KMS-11 (cell line): ENCODE results near the gene ATP6V1B1.
A peak's percentile ranks its signal among the peaks of the same experiment; 100 is the strongest.

Source experiments
- H2AFZ ChIP-seq: fragments of 200-600 bp; sonication (generic); 2 replicates; pipeline ENCODE4 v1.6.1; 2016; ENCODE audit warnings: antibody characterized with exemption, mixed run types, low read depth
- H3K27ac ChIP-seq: fragments of 200-600 bp; sonication (generic); 2 replicates; pipeline ENCODE4 v1.6.1; 2016; ENCODE audit warnings: mild to moderate bottlenecking, mixed run types
- H3K27me3 ChIP-seq: fragments of 200-600 bp; sonication (generic); 2 replicates; pipeline ENCODE4 v1.6.1; 2017; ENCODE audit warnings: mild to moderate bottlenecking, low read depth, mixed run types, moderate library complexity; ENCODE audit not compliant: insufficient read depth
- H3K36me3 ChIP-seq: fragments of 200-600 bp; sonication (generic); 2 replicates; pipeline ENCODE4 v1.6.1; 2017; ENCODE audit warnings: mild to moderate bottlenecking, mixed run types; ENCODE audit not compliant: insufficient read depth
- H3K4me1 ChIP-seq: fragments of 200-600 bp; sonication (generic); 2 replicates; pipeline ENCODE4 v1.6.1; 2016; ENCODE audit warnings: mild to moderate bottlenecking, low read depth, mixed run types; ENCODE audit not compliant: poor library complexity, severe bottlenecking
- H3K4me2 ChIP-seq: fragments of 200-600 bp; sonication (generic); 2 replicates; pipeline ENCODE4 v1.7.0; 2016; ENCODE audit warnings: mild to moderate bottlenecking, mixed run types
- H3K4me3 ChIP-seq: fragments of 200-600 bp; sonication (generic); IDR thresholded peaks from 2 replicates; pipeline ENCODE4 v1.6.1; 2017; ENCODE audit warnings: low read depth, low read length, mixed read lengths; ENCODE audit not compliant: insufficient read depth
- H3K79me2 ChIP-seq: fragments of 200-600 bp; sonication (generic); 2 replicates; pipeline ENCODE4 v1.6.1; 2016; ENCODE audit warnings: low read depth, mixed run types; ENCODE audit not compliant: insufficient read depth
- H3K9ac ChIP-seq: fragments of 200-600 bp; sonication (generic); 2 replicates; pipeline ENCODE4 v1.6.1; 2016; ENCODE audit warnings: mild to moderate bottlenecking, mixed run types
- H4K20me1 ChIP-seq: fragments of 200-600 bp; sonication (generic); 2 replicates; pipeline ENCODE4 v1.6.1; 2016; ENCODE audit warnings: mild to moderate bottlenecking, mixed run types; ENCODE audit not compliant: insufficient read depth
- CTCF ChIP-seq: fragments of 200-600 bp; sonication (generic); conservative IDR thresholded peaks from 2 replicates; pipeline ENCODE4 v1.6.1; 2017; ENCODE audit warnings: low read depth, mild to moderate bottlenecking, antibody characterized with exemption, low read length, moderate library complexity, mixed read lengths

Gene ATP6V1B1

GRCh38 chr2:70918016-70918415 is 17.7 kb upstream of the ATP6V1B1 start:
- Histone ChIP-seq H3K79me2 (no peaks in the 10 kb centered on the region), H4K20me1 (no peaks in the 10 kb centered on the region), H3K4me1 (no peaks in the 10 kb centered on the region), H3K4me3 (no peak overlapping the region), H3K9ac (no peak overlapping the region), H3K36me3 (no peaks in the 10 kb centered on the region), H3K27ac (no peak overlapping the region), H2AFZ (no peak overlapping the region), H3K27me3 (no peaks in the 10 kb centered on the region), H3K4me2 (no peak overlapping the region)
- no peak for TF ChIP-seq CTCF

DNA sequence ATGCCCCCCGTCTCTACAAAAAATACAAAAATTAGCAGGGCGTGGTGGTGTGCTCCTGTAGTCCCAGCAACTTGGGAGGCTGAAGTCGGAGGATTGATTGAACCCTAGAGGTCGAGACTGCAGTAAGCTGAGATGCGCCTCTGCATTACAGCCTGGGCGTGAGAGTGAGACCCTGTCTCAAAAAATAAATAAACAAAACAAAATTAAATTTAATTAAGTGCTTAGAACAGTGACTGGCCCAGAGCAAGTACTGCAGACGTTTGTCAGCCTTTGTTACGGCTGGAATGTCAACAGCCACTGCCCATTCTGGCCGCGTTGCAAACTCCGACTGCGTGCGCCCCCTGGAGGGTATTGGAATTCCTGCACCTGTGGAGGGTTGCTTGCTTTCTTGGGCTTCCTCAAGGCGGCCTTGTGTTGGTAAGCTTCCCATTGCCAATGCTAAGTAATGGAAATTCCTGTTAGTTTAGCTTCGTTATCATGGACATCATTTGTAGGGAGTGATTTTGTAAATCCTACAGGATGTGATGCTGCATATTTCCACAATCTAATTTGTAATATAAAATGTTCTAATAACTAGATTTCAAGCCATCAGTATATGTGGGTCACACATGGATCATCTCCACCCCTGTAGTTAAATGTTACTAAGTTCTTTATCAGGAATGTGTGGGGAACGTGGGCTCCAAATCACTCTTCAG is 15.9 kb upstream of the ATP6V1B1 start:
- H3K27ac ChIP-seq: no peak overlapping the region
- H3K4me3 ChIP-seq: no peak overlapping the region
- no peaks in the 10 kb centered on the region for H3K27me3 ChIP-seq
- H3K9ac ChIP-seq: no peak overlapping the region
- no peaks in the 10 kb centered on the region for H4K20me1 ChIP-seq
- no peaks in the 10 kb centered on the region for H3K36me3 ChIP-seq
- H3K4me1 ChIP-seq: no peaks in the 10 kb centered on the region
- no peak overlapping the region for H2AFZ ChIP-seq
- peak; percentile 95 for TF ChIP-seq CTCF
- H3K79me2 ChIP-seq: no peaks in the 10 kb centered on the region
- H3K4me2 ChIP-seq: no peak overlapping the region

DNA sequence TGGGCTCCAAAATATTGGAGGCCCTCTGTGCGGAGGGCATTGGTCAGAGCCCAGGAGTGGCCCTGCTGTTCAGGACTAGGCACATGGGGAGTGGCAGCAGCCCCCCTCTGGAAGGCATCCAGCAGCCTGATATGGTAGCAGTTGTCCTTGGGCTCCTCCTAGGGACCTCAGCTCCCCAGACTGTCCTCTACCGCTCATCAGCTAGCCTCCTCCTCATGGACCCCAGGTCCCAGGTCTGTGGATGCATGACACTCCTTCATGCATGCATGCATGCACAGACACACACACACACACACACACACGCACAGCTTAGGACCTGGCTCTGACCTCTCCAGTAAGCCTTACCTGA is 15.4 kb upstream of the ATP6V1B1 start:
- no peaks in the 10 kb centered on the region for H3K79me2 ChIP-seq
- H4K20me1 ChIP-seq: no peaks in the 10 kb centered on the region
- no peak overlapping the region for H2AFZ ChIP-seq
- H3K4me1 ChIP-seq: no peaks in the 10 kb centered on the region
- TF ChIP-seq CTCF: no peak
- no peaks in the 10 kb centered on the region for H3K27me3 ChIP-seq
- no peak overlapping the region for H3K4me2 ChIP-seq
- no peak overlapping the region for H3K4me3 ChIP-seq
- H3K27ac ChIP-seq: no peak overlapping the region
- no peak overlapping the region for H3K9ac ChIP-seq
- H3K36me3 ChIP-seq: no peaks in the 10 kb centered on the region

DNA sequence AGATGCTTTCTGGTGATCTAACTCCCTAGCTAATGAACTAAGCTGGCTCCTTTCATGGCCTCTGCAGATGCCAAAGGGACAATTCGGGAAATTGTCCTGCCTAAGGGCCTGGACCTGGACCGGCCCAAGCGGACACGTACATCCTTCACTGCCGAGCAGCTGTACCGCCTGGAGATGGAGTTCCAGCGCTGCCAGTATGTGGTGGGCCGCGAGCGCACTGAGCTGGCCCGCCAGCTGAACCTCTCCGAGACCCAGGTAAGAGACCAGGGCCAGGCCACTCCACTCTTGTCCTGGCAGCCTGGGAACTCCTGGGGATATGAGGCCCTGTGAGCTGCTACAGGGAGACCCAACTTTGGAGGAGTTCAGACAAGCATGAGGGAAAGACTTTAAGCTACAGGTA is 14.7 kb upstream of the ATP6V1B1 start:
- Histone ChIP-seq H3K27me3 (no peaks in the 10 kb centered on the region), H3K4me2 (no peak overlapping the region), H3K4me3 (no peak overlapping the region), H2AFZ (no peak overlapping the region), H3K4me1 (no peaks in the 10 kb centered on the region), H3K9ac (no peak overlapping the region), H3K79me2 (no peaks in the 10 kb centered on the region), H3K27ac (no peak overlapping the region), H3K36me3 (no peaks in the 10 kb centered on the region), H4K20me1 (no peaks in the 10 kb centered on the region)
- no peak for TF ChIP-seq CTCF
